ENCODE results near the gene GRHL1. TPM values are rescaled to one million over a fixed set of nuclear protein-coding genes. Genes with fewer than 3 reads are reported as not detected.

GRHL1 gene
- total and polyA plus RNA-seq, 9 of the 15 experiments (the other 6 are each of a cell fraction or from before 2014, with no cell fraction given) = 1.7 to 6.1 (median 4.7) TPM

- no peak for TF ChIP-seq ZNF778 (CRISPR knock-in tag; IDR thresholded peaks at IDR 0.05)
- TF ChIP-seq VEZF1 (CRISPR knock-in tag; IDR thresholded peaks at IDR 0.05) = peak; percentile 96
- TF ChIP-seq HNRNPH1 (optimal IDR thresholded peaks at IDR 0.05; ENCODE audit: low read depth, low read length) = no peak
- TF ChIP-seq ZNF764 (CRISPR knock-in tag; IDR thresholded peaks at IDR 0.05; ENCODE audit: low read depth) = no peak
- 0 out of 4 replicates have a peak, but pooled peaks of 1 of the 2 experiments have one; percentile 10 for TF ChIP-seq TRIM24 (IDR thresholded peaks at IDR 0.05)
- TF ChIP-seq ZFP1 (CRISPR knock-in tag; IDR thresholded peaks at IDR 0.05) = no peak
- peak; percentile 52 for TF ChIP-seq POLR2A (conservative IDR thresholded peaks at IDR 0.05)
- TF ChIP-seq ZNF274 (IDR thresholded peaks at IDR 0.05; ENCODE audit: borderline replicate concordance, low read depth, low read length) = no peak
- no peak for TF ChIP-seq NR3C1 (CRISPR knock-in tag; IDR thresholded peaks at IDR 0.05)
- TF ChIP-seq ARID3B (CRISPR knock-in tag; IDR thresholded peaks at IDR 0.05; ENCODE audit: borderline replicate concordance) = no peak
- TF ChIP-seq HMGN3 (IDR thresholded peaks at IDR 0.05; ENCODE audit: borderline replicate concordance, extremely low read depth, insufficient read length, low read depth, low read length) = no peak
- TF ChIP-seq SP2 (IDR thresholded peaks at IDR 0.05; ENCODE audit: extremely low read depth, low read depth, low read length, poor library complexity, severe bottlenecking) = no peak
- peak; percentile 56; the same call in 1 of the 2 replicates for TF ChIP-seq ZKSCAN8 (CRISPR knock-in tag; IDR thresholded peaks at IDR 0.05)
- peak; percentile 87 for TF ChIP-seq CTBP1 (IDR thresholded peaks at IDR 0.05; ENCODE audit: borderline replicate concordance)
- TF ChIP-seq ZNF197 (CRISPR knock-in tag; IDR thresholded peaks at IDR 0.05; ENCODE audit: low read depth) = peak; percentile 6; the same call in 1 of the 2 replicates
- peak; percentile 1; the same call in 1 of the 2 replicates for TF ChIP-seq ZNF589 (CRISPR knock-in tag; IDR thresholded peaks at IDR 0.05; ENCODE audit: low read depth)
- TF ChIP-seq NCOA6 (IDR thresholded peaks at IDR 0.05) = peak; percentile 90
- no peak for TF ChIP-seq ZHX1 (conservative IDR thresholded peaks at IDR 0.05; ENCODE audit: low read length)
- TF ChIP-seq SMARCB1 (IDR thresholded peaks at IDR 0.05; ENCODE audit: insufficient read length, low read depth) = no peak
- no peak for TF ChIP-seq NCOA1 (IDR thresholded peaks at IDR 0.05; ENCODE audit: low read depth)
- TF ChIP-seq MYBL2 (IDR thresholded peaks at IDR 0.05; ENCODE audit: low read depth) = no peak
- no peak for TF ChIP-seq MYBL2 (CRISPR knock-in tag; IDR thresholded peaks at IDR 0.05; ENCODE audit: borderline replicate concordance)
- no peak for TF ChIP-seq SRSF3 (IDR thresholded peaks at IDR 0.05; ENCODE audit: insufficient read depth, low read length)
Measured at GRCh38 chr2:9951522-9952285, at the start of gene GRHL1 (continued).

Data from K562 (cell line).